Pancreas (tissue), 10 donors: Measurements from ENCODE around the gene RHEBL1. TPM values are rescaled to one million over a fixed set of nuclear protein-coding genes. Genes with fewer than 3 reads are reported as not detected.

Source experiments
- ATAC-seq, 4 donors: fragments of 200-7000 bp; cut with Tn5 transposase; one replicate each; pipeline versions ENCODE4 v1.8.0 to v1.9.1; 2020; ENCODE audit warnings: mild to moderate bottlenecking in 4 of 4, moderate library complexity in 4 of 4
- DNase-seq, 6 donors: peaks; one replicate each; pipeline ENCODE4 v3.0.0-alpha.2; 2020
- FAIRE-seq: peaks from 2 replicates; lab custom pipeline; 2012; peaks lifted over from hg19 to GRCh38; lab: Jason Lieb, UNC
- H3K27ac ChIP-seq, 4 donors: fragments of 200-600 bp; sonication (generic); 1 replicate in 3 of 4; 2 replicates in 1 of 4; pipeline versions ENCODE4 v1.5.0 to v1.8.0; 2020
- H3K27me3 ChIP-seq, 4 donors: fragments of 200-600 bp; one replicate each; pipeline ENCODE4 v1.8.0; 2021
- H3K36me3 ChIP-seq, 3 donors: fragments of 200-600 bp; sonication (generic) in 1 of 3; one replicate each; pipeline versions ENCODE4 v1.5.0 to v1.8.0; 2020 to 2021
- H3K4me1 ChIP-seq, 3 donors: fragments of 200-600 bp; one replicate each; pipeline ENCODE4 v1.8.0; 2021
- H3K4me3 ChIP-seq, 4 donors: fragments of 200-600 bp; sonication (generic) in 2 of 4; one replicate each; pipeline versions ENCODE4 v1.5.0 to v1.8.0; 2020 to 2021
- H3K9me3 ChIP-seq, 4 donors: fragments of 200-600 bp; one replicate each; pipeline ENCODE4 v1.8.0; 2021
- WGBS, 2 donors: extraction: QIAGEN DNeasy Blood & Tissue Kit; methylation state at CpG; one replicate each; pipeline ENCODE4 v1.1.7; 2013; 5-methylcytosine and 5-hydroxymethylcytosine counted together
- intact Hi-C, 3 donors: fragments of 100-400 bp; cut with DNase I; formaldehyde crosslinking; loops; one replicate each; pipeline versions ENCODE4 v1.11.1 to v1.14.2; 2022
- polyA plus RNA-seq, 2 donors: library from polyadenylated mRNA; stranded (reverse); fragments of 200-250 nt; gene quantifications; one replicate each; pipeline ENCODE4 v1.2.3, GENCODE V29; 2013
- total RNA-seq, 6 donors: library from RNA; stranded (reverse); fragmentation: NEBNext Ultra II Directional in 4 of 6; extraction: Animal tissue kit (Norgen Biotek cat#: 25700) in 4 of 6; gene quantifications; one replicate each; pipeline versions ENCODE4 v1.2.1 to v1.2.4, GENCODE V29; 2021 to 2023
- TF ChIP-seq, protein P1 (sequence below), 4 donors: fragments of 200-600 bp; sonication (generic) in 3 of 4; IDR thresholded peaks; one replicate each; pipeline versions ENCODE4 v1.5.0 to v1.8.0; 2021; ENCODE audit warnings: antibody characterized with exemption in 4 of 4
- donor health status: healthy with polysubstance abuse.
- donor health status: DM: no; HTN: no; CAD: no; lungs with moderate emphysema.
- donor health status: DM: no; HTN: no; CAD: no.
- donor health status: control.
- donor health status: control.
- donor health status: Bipolar disorder and iron deficiency.
- donor health status: DM: yes; HTN: yes; CAD: no.
- donor health status: DM: no; HTN: no; CAD: no.
- donor health status: DM: no; HTN: no; CAD: no.
- donor health status: DM: yes; HTN: yes; CAD: no.

RHEBL1 gene
- total and polyA plus RNA-seq, 8 donors, result 0.14 to 0.63 (median 0.25) TPM; not detected in 3

- TF ChIP-seq, protein P1, sequence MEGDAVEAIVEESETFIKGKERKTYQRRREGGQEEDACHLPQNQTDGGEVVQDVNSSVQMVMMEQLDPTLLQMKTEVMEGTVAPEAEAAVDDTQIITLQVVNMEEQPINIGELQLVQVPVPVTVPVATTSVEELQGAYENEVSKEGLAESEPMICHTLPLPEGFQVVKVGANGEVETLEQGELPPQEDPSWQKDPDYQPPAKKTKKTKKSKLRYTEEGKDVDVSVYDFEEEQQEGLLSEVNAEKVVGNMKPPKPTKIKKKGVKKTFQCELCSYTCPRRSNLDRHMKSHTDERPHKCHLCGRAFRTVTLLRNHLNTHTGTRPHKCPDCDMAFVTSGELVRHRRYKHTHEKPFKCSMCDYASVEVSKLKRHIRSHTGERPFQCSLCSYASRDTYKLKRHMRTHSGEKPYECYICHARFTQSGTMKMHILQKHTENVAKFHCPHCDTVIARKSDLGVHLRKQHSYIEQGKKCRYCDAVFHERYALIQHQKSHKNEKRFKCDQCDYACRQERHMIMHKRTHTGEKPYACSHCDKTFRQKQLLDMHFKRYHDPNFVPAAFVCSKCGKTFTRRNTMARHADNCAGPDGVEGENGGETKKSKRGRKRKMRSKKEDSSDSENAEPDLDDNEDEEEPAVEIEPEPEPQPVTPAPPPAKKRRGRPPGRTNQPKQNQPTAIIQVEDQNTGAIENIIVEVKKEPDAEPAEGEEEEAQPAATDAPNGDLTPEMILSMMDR (IDR thresholded peaks at IDR 0.05), result peak in 1 of 4 donors; percentile 18
- no peaks in the 10 kb centered on the region for H3K27me3 ChIP-seq
- intact Hi-C loops, result no loop called here
- peak; percentile 82 to 94 (median 90) for DNase-seq
- H3K4me3 ChIP-seq, result peak within 1 kb of the TSS; percentile 93 to 99 (median 95)
- peak within 1 kb of the TSS; percentile 81 to 93 (median 90) for H3K27ac ChIP-seq
- no peaks in the 10 kb centered on the region for H3K9me3 ChIP-seq
- ATAC-seq, result peak; percentile 86 to 93 (median 89)
- FAIRE-seq, result no peak
- H3K36me3 ChIP-seq, result no peaks in the 10 kb centered on the region
- 0 to 1% methylated on average over 59 to 74 of the region's 74 CpGs for WGBS, 2 donors
- peaks cover 9 to 27% (median 21%) of the 10 kb centered on the region in 3 donors for H3K4me1 ChIP-seq
Measured at GRCh38 chr12:49060237-49061156, 9.3 kb downstream of the RHEBL1 start, which contains the start of gene KMT2D. Gene KMT2D, minus strand, starts transcription at chr12:49060794. Its CDS starts 5,470 bp downstream, at chr12:49055324.

- peak overlapping the region; percentile 81 to 93 (median 90) for H3K27ac ChIP-seq
- TF ChIP-seq, protein P1 (IDR thresholded peaks at IDR 0.05), result no peak
- WGBS, 2 donors, result 0% methylated on average over 57 to 70 of the region's 70 CpGs
- no peaks in the 10 kb centered on the region for H3K9me3 ChIP-seq
- intact Hi-C loops, result no loop called here
- H3K36me3 ChIP-seq, result no peaks in the 10 kb centered on the region
- ATAC-seq (peak in 3 of 4 donors; percentile 0 to 34 (median 9)), FAIRE-seq (no peak), DNase-seq (peak in 2 of 6 donors; percentile 73 to 75)
- H3K4me3 ChIP-seq, result peak overlapping the region; percentile 93 to 99 (median 95)
- peaks cover 9 to 35% (median 29%) of the 10 kb centered on the region in 3 donors for H3K4me1 ChIP-seq
- H3K27me3 ChIP-seq, result no peaks in the 10 kb centered on the region
Measured at GRCh38 chr12:49059299-49060171, 10.2 kb downstream of the RHEBL1 start.

GRCh38 chr12:49059045-49059298, 10.8 kb downstream of the RHEBL1 start:
- H3K27me3 ChIP-seq, result no peaks in the 10 kb centered on the region
- DNase-seq (peak in 1 of 6 donors; percentile 53), ATAC-seq (no peak), FAIRE-seq (no peak)
- H3K4me3 ChIP-seq, result peak overlapping the region; percentile 93 to 99 (median 95)
- peaks cover 9 to 35% (median 29%) of the 10 kb centered on the region in 3 donors for H3K4me1 ChIP-seq
- peak overlapping the region in 2 of 4 donors; percentile 81 to 93 for H3K27ac ChIP-seq
- H3K9me3 ChIP-seq, result no peaks in the 10 kb centered on the region
- 0% methylated on average over 1 of the region's 1 CpG for WGBS, 2 donors
- TF ChIP-seq, protein P1 (IDR thresholded peaks at IDR 0.05), result no peak
- intact Hi-C loops, result no loop called here
- H3K36me3 ChIP-seq, result peaks cover 0 to under 1% (median 0%) of the 10 kb centered on the region in 3 donors

- peak overlapping the region in 2 of 4 donors; percentile 22 to 93 for H3K27ac ChIP-seq
- DNase-seq, result peak in 1 of 6 donors; percentile 43
Measured at GRCh38 chr12:49058366-49059044, 11.3 kb downstream of the RHEBL1 start.

More at GRCh38 chr12:49058366-49059044, 11.3 kb downstream of the RHEBL1 start:
- Histone ChIP-seq H3K36me3 (peaks cover 0 to 5% (median 4%) of the 10 kb centered on the region in 3 donors), H3K27me3 (no peaks in the 10 kb centered on the region), H3K9me3 (no peaks in the 10 kb centered on the region), H3K4me3 (peak overlapping the region; percentile 93 to 99 (median 95)), H3K4me1 (peaks cover 9 to 35% (median 29%) of the 10 kb centered on the region in 3 donors)
- intact Hi-C loops, result no loop called here
- TF ChIP-seq, protein P1 (IDR thresholded peaks at IDR 0.05), result no peak
- ATAC-seq, result no peak
- no peak for FAIRE-seq
- 2 to 4% methylated on average over 5 of the region's 5 CpGs for WGBS, 2 donors
